ENCODE data around the gene KRTAP5-6. TPM values are rescaled to one million over a fixed set of nuclear protein-coding genes. Genes with fewer than 3 reads are reported as not detected.

The KRTAP5-6 gene
- polyA plus RNA-seq, 2 of the 4 experiments (the other 2 are of a cell fraction) = not detected

GRCh38 chr11:1706634-1707400 lies 9.8 kb downstream of the KRTAP5-6 start (continued):
- no peak for TF ChIP-seq MYC (IDR thresholded peaks at IDR 0.05; ENCODE audit: borderline replicate concordance, low read length)
- TF ChIP-seq GATA3 (IDR thresholded peaks at IDR 0.05; ENCODE audit: borderline replicate concordance) = no peak
- no peak for TF ChIP-seq RCOR1 (IDR thresholded peaks at IDR 0.05; ENCODE audit: low read depth, low read length)
- no peak for TF ChIP-seq HMGXB4 (CRISPR knock-in tag; IDR thresholded peaks at IDR 0.05; ENCODE audit: borderline replicate concordance)
- TF ChIP-seq PHF8 (IDR thresholded peaks at IDR 0.05; ENCODE audit: borderline replicate concordance, low read depth) = no peak
- TF ChIP-seq FOSL2 (IDR thresholded peaks at IDR 0.05) = no peak
- TF ChIP-seq FOSL2 (CRISPR knock-in tag; IDR thresholded peaks at IDR 0.05) = no peak

GRCh38 chr11:1707751-1708150 lies 10.8 kb downstream of the KRTAP5-6 start:
- 19% methylated on average over 4 of the region's 4 CpGs for WGBS (ENCODE audit: missing lambda C conversion rate)
- no peak for FAIRE-seq
- POLR2A ChIA-PET = interaction anchor here (1.7 kb wide), 1 partner anchor 126 kb away, joined by 3 read pairs; no protein-coding TSS in a partner anchor
- Histone ChIP-seq H3K27ac (no peak overlapping the region), H3K4me1 (peaks cover 3% of the 10 kb centered on the region; the same call in 1 of the 3 replicates), H3K4me2 (no peak overlapping the region), H3K9me3 (no peaks in the 10 kb centered on the region), H3K4me3 (no peak overlapping the region)
- no peak for DNase-seq (ENCODE audit: low read depth in 1 of 2, low spot score in 1 of 2)
- ATAC-seq = no peak
- CTCF ChIA-PET = interaction anchor here (1.0 to 10.5 kb wide), 13 partner anchors 8 to 443 kb away, joined by 3 to 97 read pairs (median 8); partner anchors contain the start of gene SYT8
- no peak for TF ChIP-seq FOSL2 (IDR thresholded peaks at IDR 0.05)
- TF ChIP-seq FOSL2 (CRISPR knock-in tag; IDR thresholded peaks at IDR 0.05) = no peak
- TF ChIP-seq HDAC2 (IDR thresholded peaks at IDR 0.05) = no peak
- TF ChIP-seq EHMT2 (IDR thresholded peaks at IDR 0.05; ENCODE audit: low read depth) = no peak
- no peak for TF ChIP-seq NR3C1 (IDR thresholded peaks at IDR 0.05)
- TF ChIP-seq JUN (IDR thresholded peaks at IDR 0.05) = no peak
- TF ChIP-seq ELK1 (IDR thresholded peaks at IDR 0.05; ENCODE audit: low read depth, low read length) = no peak
- TF ChIP-seq RNF2 (IDR thresholded peaks at IDR 0.05; ENCODE audit: borderline replicate concordance, low read depth) = no peak
- TF ChIP-seq ESRRA (IDR thresholded peaks at IDR 0.05; ENCODE audit: borderline replicate concordance, low read length) = no peak
- TF ChIP-seq ZC3H11A (IDR thresholded peaks at IDR 0.05) = no peak
- no peak for TF ChIP-seq GATA3 (IDR thresholded peaks at IDR 0.05; ENCODE audit: borderline replicate concordance)
- no peak for TF ChIP-seq HOXB13 (CRISPR knock-in tag; IDR thresholded peaks at IDR 0.05; ENCODE audit: low read depth)
- TF ChIP-seq HES2 (IDR thresholded peaks at IDR 0.05) = no peak
- no peak for TF ChIP-seq RFX5 (IDR thresholded peaks at IDR 0.05)
- no peak for TF ChIP-seq USF2 (IDR thresholded peaks at IDR 0.05)

GRCh38 chr11:1708716-1709115 lies 11.7 kb downstream of the KRTAP5-6 start:
- ChIA-PET CTCF (interaction anchor here (1.1 to 10.5 kb wide), 8 partner anchors 7 to 293 kb away, joined by 3 to 97 read pairs (median 4); partner anchors contain the start of gene SYT8), POLR2A (no interaction called here)
- no peak for FAIRE-seq
- H3K4me1 ChIP-seq = peaks cover 3% of the 10 kb centered on the region; the same call in 1 of the 3 replicates
- H3K27ac ChIP-seq = no peak overlapping the region
- WGBS (ENCODE audit: missing lambda C conversion rate) = 64% methylated on average over 10 of the region's 10 CpGs
- H3K4me2 ChIP-seq = no peak overlapping the region
- no peaks in the 10 kb centered on the region for H3K9me3 ChIP-seq
- TF ChIP-seq RAD21 (conservative IDR thresholded peaks at IDR 0.05 in 1 of 2, IDR thresholded peaks at IDR 0.05 in 1 of 2) (no peak), HOXA7 (CRISPR knock-in tag; IDR thresholded peaks at IDR 0.05) (no peak), TP53 (CRISPR knock-in tag; IDR thresholded peaks at IDR 0.05) (no peak), EHF (CRISPR knock-in tag; IDR thresholded peaks at IDR 0.05) (no peak), CBX2 (IDR thresholded peaks at IDR 0.05; ENCODE audit: borderline replicate concordance, low read depth) (no peak)
- no peak for DNase-seq (ENCODE audit: low read depth in 1 of 2, low spot score in 1 of 2)
- no peak overlapping the region for H3K4me3 ChIP-seq
- no peak for ATAC-seq

Measured in A549 (cell line).